ENCODE results near the gene SERTAD2. TPM values are rescaled to one million over a fixed set of nuclear protein-coding genes. Genes with fewer than 3 reads are reported as not detected.

SERTAD2 gene
- total and polyA plus RNA-seq, 9 donors = 9.9 to 26.8 (median 20.8) TPM

- intact Hi-C loops (cut with DNase I) = loop anchor here in 1 of 4 donors (10.0 kb wide), 1 partner anchor 56 kb away; no protein-coding TSS in a partner anchor
- no peak for DNase-seq
- WGBS, 3 donors = 88 to 95% (median 89%) methylated on average over 3 of the region's 3 CpGs
- H3K4me3 ChIP-seq = no peak overlapping the region
- H3K27me3 ChIP-seq = no peaks in the 10 kb centered on the region
- TF ChIP-seq CTCF (IDR thresholded peaks at IDR 0.05) = no peak
- no peak for TF ChIP-seq POLR2A (IDR thresholded peaks at IDR 0.05)
- no peak for TF ChIP-seq EP300 (IDR thresholded peaks at IDR 0.05)
- no peaks in the 10 kb centered on the region for H3K36me3 ChIP-seq
- no peaks in the 10 kb centered on the region for H3K9me3 ChIP-seq
- H3K27ac ChIP-seq = no peak overlapping the region
- H3K4me1 ChIP-seq (ENCODE audit: insufficient read depth) = peaks cover 3% of the 10 kb centered on the region
These were observed 14.8 kb upstream of the SERTAD2 start for GRCh38 chr2:64668542-64668941.

- no peaks in the 10 kb centered on the region for H3K27me3 ChIP-seq
- H3K9me3 ChIP-seq = no peaks in the 10 kb centered on the region
- no peak for DNase-seq
- TF ChIP-seq POLR2A (IDR thresholded peaks at IDR 0.05) (no peak), EP300 (IDR thresholded peaks at IDR 0.05) (no peak), CTCF (IDR thresholded peaks at IDR 0.05) (no peak)
- intact Hi-C loops (cut with DNase I) = loop anchor here in 1 of 4 donors (10.0 kb wide), 1 partner anchor 57 kb away; no protein-coding TSS in a partner anchor
- H3K4me1 ChIP-seq (ENCODE audit: insufficient read depth) = peaks cover 3% of the 10 kb centered on the region
- no peak overlapping the region for H3K4me3 ChIP-seq
- no peaks in the 10 kb centered on the region for H3K36me3 ChIP-seq
- no peak overlapping the region for H3K27ac ChIP-seq
- WGBS, 3 donors = 97 to 100% (median 97%) methylated on average over 1 of the region's 1 CpG
These were observed 13.8 kb upstream of the SERTAD2 start for GRCh38 chr2:64667535-64667934.

DNA sequence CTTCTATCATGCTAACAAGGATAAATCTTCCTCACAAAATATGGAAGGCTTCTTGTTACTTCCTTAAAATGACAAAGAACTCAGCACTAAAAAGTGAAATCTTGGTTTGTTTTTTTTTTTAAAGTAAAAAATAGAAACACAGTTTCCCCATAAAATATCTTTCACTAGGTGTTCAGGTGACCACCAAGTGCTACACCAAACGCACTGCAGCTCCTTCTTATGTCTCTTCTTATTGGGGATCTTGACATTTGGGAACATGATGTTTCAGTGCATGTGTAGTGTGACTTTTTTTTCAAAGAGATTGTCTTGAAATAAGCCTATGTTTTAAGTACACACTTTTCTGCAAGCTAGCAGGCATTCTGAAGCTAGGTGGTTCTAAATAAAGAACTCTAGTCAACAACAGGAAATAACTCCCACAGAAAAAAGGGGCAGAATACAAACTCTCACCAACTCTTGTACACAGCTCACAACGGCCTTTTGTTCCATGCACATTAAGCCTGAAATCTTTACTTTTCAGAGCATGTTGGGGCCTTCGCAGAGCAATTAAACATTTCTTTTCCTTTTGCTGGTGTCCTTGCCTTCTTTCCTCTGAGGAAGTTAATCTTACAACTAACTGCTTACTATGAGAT is 13.2 kb upstream of the SERTAD2 start:
- H3K27me3 ChIP-seq = no peaks in the 10 kb centered on the region
- H3K4me3 ChIP-seq = no peak overlapping the region
- TF ChIP-seq CTCF (IDR thresholded peaks at IDR 0.05) (no peak), POLR2A (IDR thresholded peaks at IDR 0.05) (no peak), EP300 (IDR thresholded peaks at IDR 0.05) (no peak)
- H3K27ac ChIP-seq = peak overlapping the region in 1 of 2 donors; percentile 27
- H3K9me3 ChIP-seq = no peaks in the 10 kb centered on the region
- H3K4me1 ChIP-seq (ENCODE audit: insufficient read depth) = peaks cover 3% of the 10 kb centered on the region
- WGBS, 3 donors = 49 to 58% (median 49%) methylated on average over 3 of the region's 3 CpGs
- intact Hi-C loops (cut with DNase I) = loop anchor here in 1 of 4 donors (10.0 kb wide), 1 partner anchor 58 kb away; no protein-coding TSS in a partner anchor
- H3K36me3 ChIP-seq = no peaks in the 10 kb centered on the region
- no peak for DNase-seq

GRCh38 chr2:64665709-64666108 is 12.0 kb upstream of the SERTAD2 start:
- Histone ChIP-seq H3K4me3 (no peak overlapping the region), H3K4me1 (ENCODE audit: insufficient read depth) (peaks cover 3% of the 10 kb centered on the region), H3K9me3 (no peaks in the 10 kb centered on the region), H3K27ac (no peak overlapping the region), H3K27me3 (no peaks in the 10 kb centered on the region), H3K36me3 (no peaks in the 10 kb centered on the region)
- intact Hi-C loops (cut with DNase I) = loop anchor here in 1 of 4 donors (10.0 kb wide), 1 partner anchor 59 kb away; no protein-coding TSS in a partner anchor
- no peak for TF ChIP-seq POLR2A (IDR thresholded peaks at IDR 0.05)
- TF ChIP-seq EP300 (IDR thresholded peaks at IDR 0.05) = no peak
- TF ChIP-seq CTCF (IDR thresholded peaks at IDR 0.05) = no peak
- DNase-seq = no peak
- 92 to 95% (median 95%) methylated on average over 8 of the region's 8 CpGs for WGBS, 3 donors
